AG09309 (cell line): ENCODE measurements around the gene WFDC1.

Experiments
- DNase-seq: peaks from one replicate; pipeline ENCODE4 v3.0.0-alpha.2; 2010; ENCODE audit warnings: low read depth
- H3K4me3 ChIP-seq: 2 replicates; pipeline ENCODE4 v1.5.1; 2011; ENCODE audit warnings: mild to moderate bottlenecking, low read depth, low read length, moderate library complexity; ENCODE audit not compliant: control insufficient read depth
- TF ChIP-seq, protein P1 (sequence below): IDR thresholded peaks from 2 replicates; pipeline ENCODE4 v1.5.1; 2011; ENCODE audit warnings: mild to moderate bottlenecking, low read depth, low read length, inconsistent platforms; ENCODE audit not compliant: insufficient read depth, control insufficient read depth; ENCODE audit errors: missing control alignments

WFDC1 gene

DNA sequence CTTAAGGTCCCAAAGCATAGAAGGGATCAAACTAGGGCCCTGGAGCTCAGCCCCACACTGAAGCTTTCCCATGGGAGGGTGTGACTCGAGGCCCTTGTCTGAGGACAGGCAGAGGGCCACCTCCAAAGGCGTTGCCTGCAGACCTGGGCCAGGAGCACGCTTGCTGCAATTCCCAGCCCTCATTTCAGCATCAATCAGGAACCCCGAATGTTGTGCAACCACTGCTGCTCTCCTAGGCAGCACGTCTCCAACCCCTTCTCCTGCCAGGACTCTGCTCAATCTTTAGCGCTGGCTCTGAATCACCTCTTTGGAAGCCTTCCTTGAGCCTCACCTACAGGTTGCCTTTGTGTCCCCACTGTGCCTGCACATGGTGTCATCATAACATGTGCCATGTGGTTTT, 59.6 kb downstream of the WFDC1 start:
- DNase-seq = no peak
- TF ChIP-seq, protein P1, sequence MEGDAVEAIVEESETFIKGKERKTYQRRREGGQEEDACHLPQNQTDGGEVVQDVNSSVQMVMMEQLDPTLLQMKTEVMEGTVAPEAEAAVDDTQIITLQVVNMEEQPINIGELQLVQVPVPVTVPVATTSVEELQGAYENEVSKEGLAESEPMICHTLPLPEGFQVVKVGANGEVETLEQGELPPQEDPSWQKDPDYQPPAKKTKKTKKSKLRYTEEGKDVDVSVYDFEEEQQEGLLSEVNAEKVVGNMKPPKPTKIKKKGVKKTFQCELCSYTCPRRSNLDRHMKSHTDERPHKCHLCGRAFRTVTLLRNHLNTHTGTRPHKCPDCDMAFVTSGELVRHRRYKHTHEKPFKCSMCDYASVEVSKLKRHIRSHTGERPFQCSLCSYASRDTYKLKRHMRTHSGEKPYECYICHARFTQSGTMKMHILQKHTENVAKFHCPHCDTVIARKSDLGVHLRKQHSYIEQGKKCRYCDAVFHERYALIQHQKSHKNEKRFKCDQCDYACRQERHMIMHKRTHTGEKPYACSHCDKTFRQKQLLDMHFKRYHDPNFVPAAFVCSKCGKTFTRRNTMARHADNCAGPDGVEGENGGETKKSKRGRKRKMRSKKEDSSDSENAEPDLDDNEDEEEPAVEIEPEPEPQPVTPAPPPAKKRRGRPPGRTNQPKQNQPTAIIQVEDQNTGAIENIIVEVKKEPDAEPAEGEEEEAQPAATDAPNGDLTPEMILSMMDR = no peak

GRCh38 chr16:84355149-84355548, 60.5 kb downstream of the WFDC1 start:
- TF ChIP-seq, protein P1 = no peak
- H3K4me3 ChIP-seq = no peak overlapping the region

More for the DNA sequence above, 59.6 kb downstream of the WFDC1 start:
- no peak overlapping the region for H3K4me3 ChIP-seq

DNA sequence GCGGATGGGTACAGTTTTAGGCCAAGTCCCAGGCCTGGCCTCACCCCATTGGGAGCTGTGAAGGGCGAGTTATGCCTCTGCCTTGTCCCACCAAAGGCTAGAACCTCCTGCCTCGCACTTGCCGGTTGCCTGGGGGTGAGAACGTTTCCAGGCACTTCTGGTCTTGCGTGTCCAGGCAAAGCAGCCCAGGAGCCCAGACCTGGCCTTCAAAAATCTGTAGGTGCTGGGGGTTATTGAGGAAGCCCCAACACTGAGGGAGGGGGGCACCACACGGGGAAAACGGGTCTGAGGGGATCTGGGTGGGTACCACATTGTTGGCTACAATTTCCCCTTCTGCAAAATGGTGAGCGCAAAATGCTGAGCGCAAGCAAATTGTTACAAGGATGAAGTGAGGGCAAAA, 61.5 kb downstream of the WFDC1 start:
- TF ChIP-seq, protein P1 = no peak
- DNase-seq = no peak
- no peak overlapping the region for H3K4me3 ChIP-seq

More at GRCh38 chr16:84355149-84355548, 60.5 kb downstream of the WFDC1 start:
- DNase-seq = no peak

DNA sequence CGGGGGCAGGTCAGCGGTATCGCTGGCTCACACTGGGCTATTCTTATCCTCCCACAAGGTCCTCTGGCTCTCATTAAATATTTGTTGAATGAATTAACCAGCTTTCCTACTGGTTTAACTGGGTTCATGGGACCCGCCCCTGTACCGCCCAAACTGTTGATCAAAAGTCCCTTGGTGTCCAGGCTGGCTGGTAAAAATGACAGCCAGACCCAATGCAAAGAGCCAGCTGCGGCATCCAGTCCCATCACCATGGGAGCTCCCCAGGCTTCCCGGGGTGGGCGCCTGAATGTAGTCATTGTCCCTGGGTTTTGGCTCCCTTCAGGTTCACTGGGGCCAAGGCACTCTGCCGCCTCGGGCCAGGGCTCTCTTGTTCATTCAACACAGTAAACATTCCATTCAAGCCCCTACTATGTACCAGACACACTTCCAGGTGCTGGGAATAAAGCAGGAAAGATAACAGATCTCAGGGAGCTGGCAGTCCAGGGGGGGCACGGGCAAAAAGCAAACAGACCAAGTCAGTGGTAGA, 62.0 kb downstream of the WFDC1 start:
- TF ChIP-seq, protein P1 = no peak
- no peak overlapping the region for H3K4me3 ChIP-seq
- DNase-seq = no peak

- no peak for DNase-seq
- H3K4me3 ChIP-seq = no peak overlapping the region
- TF ChIP-seq, protein P1 = no peak
These were observed 62.5 kb downstream of the WFDC1 start for GRCh38 chr16:84357191-84357651.

- TF ChIP-seq, protein P1 = no peak
- DNase-seq = no peak
- H3K4me3 ChIP-seq = no peak overlapping the region
These were observed 64.1 kb downstream of the WFDC1 start for GRCh38 chr16:84358601-84359295.
